HG02642 (cell line): ENCODE measurements around the gene BLVRB.
"Not testable (repeated sequence)": the region's sequence is repeated elsewhere in the genome, so short reads cannot be mapped to it uniquely, and the experiment has no call there.

Experiments used
- ATAC-seq: cut with Tn5 transposase; IDR thresholded peaks from one replicate; pipeline ENCODE4 v1.9.1; 2021; ENCODE audit warnings: mild to moderate bottlenecking; ENCODE audit not compliant: unreplicated experiment, poor library complexity

Gene BLVRB

DNA sequence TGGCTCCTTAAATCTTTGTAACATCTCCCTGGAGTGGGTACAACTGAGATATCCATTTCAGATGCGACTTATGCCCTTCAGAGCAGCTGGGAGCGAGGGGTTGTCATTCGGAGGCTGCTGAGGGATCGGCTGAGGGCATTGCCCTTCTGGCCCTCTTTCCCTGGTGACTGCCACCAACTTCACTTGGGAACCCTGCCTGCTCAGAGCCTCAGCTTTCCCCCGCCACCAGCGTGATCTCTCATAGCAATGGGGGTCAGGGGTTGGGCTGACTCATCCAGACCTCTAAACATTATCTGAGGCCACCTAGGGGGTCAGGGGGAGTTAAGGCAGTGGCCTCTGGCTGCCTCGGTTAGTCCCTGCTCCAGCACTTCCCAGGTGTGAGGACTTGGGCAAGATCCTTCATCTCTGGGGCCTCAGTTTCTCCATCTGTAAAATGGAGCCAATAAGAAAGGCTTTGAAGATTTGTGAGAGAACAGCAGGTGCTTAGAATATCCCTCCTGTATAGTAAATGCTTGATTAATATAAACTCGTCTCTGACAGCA lies 53.5 kb downstream of the BLVRB start:
- ATAC-seq, result no peak

DNA sequence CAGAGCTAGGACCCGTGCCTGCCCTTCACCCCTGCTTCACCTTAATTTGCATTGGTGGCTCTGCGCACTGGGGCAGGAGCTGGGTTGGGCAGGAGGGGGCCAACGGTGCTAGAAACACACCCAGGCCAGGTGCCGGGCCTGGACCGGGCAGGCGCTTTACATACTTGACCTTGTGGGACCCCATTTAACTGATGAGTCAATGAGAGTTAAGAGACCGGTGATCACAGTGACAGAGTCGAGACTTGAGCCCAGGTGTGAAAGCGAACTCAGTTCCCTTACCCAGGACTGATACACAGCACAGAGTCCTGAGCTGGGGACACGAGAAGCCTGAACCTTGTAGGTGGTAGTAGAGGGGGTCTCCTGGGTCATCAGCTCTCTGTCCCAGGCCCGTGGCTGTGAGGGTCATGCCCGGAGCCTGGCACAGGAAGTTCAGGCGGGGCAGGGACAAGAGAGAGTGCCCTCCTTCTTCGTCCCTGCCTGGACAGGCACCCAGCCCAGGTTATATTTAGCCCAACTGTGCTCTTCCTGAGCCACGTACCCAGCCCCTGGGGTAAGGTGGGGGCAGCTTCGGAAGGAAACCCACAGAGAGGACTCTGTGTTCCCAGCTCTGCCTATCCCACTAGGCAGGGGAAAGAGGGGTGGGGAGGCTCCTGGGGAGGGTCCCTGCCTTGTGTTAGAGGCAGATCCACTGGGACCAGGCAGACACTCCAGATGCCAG lies 54.3 kb downstream of the BLVRB start:
- no peak for ATAC-seq

DNA sequence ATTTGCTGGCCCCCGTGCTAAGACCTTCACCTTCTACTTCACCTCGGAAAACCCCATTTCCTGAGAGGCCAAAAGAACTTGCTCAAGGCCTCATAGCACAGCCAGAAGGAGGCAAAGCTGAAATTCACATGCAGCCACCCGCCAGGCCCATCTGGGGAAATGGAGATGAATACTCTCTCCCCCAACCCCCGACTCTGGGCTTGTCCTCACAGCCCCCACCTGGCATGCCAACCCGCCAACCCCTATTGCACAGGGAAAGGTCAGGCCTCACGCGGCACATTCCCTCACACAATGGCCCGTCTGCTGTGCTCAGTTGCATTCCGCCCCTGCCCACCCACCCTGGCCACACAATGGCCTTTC lies 55.5 kb downstream of the BLVRB start:
- ATAC-seq, result no peak

DNA sequence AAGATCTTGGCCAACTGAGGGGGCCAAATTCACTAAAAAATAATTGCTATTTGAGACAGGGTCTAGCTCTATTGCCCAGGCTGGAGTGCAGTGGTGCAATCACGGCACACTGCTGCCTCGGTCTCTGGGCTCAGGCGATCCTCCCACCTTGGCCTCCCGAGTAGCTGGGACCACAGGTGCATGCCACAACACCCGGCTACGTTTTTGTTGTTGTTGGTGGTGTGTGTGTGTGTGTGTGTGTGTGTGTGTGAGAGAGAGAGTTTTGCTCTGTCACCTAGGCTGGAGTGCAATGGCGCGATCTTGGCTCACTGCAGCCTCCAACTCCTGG lies 57.0 kb downstream of the BLVRB start:
- not testable (repeated sequence) for ATAC-seq

DNA sequence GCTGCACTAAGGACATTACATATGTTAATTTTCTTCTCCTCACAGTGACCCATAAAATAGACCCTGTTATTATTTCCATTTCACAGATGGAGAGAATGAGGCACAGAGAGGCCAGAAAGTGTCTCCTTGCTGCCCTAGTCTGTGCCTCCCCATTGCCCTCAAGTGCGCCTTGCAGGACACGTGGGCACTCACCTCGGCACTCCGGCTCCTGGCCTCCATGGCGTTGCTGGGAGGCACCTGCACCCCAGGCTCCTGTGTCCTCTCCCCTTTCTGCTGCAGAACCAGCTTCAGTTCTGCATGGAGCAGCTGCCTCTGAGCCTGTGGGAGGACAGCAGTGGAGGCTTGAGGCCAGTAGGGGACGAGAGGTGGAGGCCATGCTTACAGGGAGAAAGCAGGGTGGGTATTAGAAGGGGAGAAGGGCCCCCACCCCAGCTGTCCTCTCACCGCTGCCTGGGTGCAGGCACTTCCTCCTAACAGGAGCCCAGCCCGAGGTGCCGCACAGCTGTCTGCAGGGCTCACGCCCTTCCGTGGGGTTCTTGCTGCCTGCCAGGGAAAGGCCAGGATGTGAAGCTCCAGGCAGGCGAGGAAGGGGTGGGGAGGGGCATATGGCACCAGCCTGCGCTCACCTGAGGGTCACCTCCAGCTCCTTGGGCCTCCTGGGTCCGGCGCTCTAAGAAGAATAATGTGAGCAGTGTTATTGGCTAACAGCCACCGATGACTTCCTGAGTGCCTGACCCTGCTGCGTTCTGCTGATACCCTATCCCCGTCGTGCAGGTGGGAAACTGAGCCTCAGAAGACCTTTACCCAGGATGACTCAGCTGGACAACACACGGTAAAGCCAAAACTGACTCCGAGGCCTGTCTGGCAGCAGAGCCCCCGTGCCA lies 57.6 kb downstream of the BLVRB start:
- no peak for ATAC-seq

DNA sequence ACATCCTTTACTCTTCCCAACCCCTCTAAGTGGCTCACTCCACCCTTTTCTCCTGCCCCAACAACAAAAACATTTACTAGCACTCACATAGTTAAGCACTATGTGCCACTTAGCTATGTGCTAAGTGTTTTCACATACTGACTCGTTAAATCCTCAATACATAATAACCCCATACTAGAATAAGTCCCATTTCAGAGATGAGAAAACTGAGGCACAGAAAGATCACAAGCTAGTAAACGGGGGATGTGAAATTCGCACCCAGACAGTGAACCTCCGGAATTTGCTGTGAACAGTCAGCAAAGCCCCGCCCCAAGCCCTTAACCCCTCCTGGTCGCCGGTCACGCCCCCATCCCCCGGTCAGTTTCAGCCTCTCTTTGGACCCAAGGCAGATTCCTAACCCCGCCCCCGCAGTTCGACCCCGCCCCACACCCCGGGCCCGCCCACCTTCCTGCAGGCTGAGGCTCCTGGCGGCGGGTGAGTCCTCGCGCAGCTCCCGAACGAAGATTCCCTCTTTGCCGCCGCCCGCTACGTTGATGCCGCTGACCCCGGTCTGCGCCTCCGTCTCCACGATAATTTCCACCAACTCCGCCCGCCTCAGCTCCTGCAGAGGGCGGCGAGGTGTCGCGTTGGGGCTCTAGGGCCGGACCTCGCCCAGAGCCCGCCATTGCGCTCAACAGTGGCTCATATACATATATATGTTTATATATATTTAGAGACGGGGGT lies 62.1 kb downstream of the BLVRB start:
- peak; percentile 77 for ATAC-seq

DNA sequence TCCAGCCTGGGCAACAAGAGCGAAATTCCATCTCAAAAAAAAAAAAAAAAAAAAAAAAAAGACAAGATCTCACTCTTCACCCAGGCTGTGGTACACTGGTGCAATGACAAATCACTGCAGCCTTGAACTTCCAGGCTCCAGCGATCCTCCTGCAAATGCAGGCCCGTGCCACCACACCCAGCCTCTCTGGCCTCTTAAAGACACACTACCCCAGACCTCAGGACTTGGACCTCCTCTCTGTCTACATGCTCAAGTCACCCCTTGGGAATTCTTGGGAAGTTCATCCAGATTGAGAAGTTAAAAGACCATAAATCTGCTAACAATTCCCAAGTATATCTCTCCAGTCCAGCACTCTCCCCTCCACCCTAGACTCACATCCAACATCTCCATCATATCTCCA lies 65.0 kb downstream of the BLVRB start:
- ATAC-seq, result no peak

DNA sequence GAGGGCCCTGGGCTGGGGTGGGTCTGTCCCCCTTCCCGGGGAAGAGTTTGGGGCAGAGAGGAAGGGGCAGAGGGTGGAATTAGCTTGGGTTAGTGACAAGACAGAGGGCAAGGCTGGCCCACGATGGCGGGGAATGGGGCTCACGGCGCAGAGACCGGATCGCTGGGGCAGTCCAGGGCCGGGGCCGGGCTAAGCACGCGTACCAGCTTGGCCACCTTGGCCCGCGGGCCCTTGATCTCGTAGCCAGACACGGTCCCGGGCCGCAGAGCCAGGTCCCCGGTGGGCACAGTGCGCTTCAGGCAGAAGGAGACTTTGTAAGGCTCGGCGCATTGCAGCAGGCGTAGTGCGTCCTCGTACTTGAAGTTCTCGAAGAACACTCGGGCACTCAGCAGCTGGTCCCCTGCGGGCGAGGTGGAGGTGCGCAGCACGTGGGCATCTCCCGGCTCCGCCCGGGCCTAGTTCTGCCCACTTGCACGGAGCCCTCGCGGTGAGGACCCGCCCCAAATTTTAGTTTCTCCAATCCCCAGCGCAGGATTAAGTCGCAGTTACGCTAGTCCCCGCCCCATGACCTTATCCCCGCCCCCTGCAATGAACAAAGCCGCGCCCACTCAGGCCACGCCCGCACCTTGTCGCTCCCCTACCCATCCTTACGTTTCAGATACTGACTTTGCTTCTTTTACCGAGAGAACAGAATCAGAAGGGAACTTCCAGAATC lies 67.0 kb downstream of the BLVRB start:
- no peak for ATAC-seq
